ENCODE data around the gene KLLN. TPM values are rescaled to one million over a fixed set of nuclear protein-coding genes. Genes with fewer than 3 reads are reported as not detected.
"Not testable (repeated sequence)": the region's sequence is repeated elsewhere in the genome, so short reads cannot be mapped to it uniquely, and the experiment has no call there.

KLLN gene
- total RNA-seq, 2 donors from 2014 or later, result 0.28 to 0.56 TPM

GRCh38 chr10:87887146-87887545 is 23.8 kb upstream of the KLLN start:
- Histone ChIP-seq H3K27ac (no peak overlapping the region), H3K36me3 (peaks cover 18% of the 10 kb centered on the region), H3K9me3 (peaks cover 0 to 7% of the 10 kb centered on the region in 2 donors), H3K4me3 (no peak overlapping the region), H3K4me1 (peaks cover 0 to 23% of the 10 kb centered on the region in 2 donors), H3K27me3 (no peaks in the 10 kb centered on the region)
- DNase-seq (ENCODE audit: low spot score), result no peak
- TF ChIP-seq CTCF (IDR thresholded peaks at IDR 0.05), result no peak

GRCh38 chr10:87886635-87887034 is 23.3 kb upstream of the KLLN start:
- no peak overlapping the region for H3K4me3 ChIP-seq
- peaks cover 0 to 7% of the 10 kb centered on the region in 2 donors for H3K9me3 ChIP-seq
- no peaks in the 10 kb centered on the region for H3K27me3 ChIP-seq
- DNase-seq (ENCODE audit: low spot score), result no peak
- no peak overlapping the region for H3K27ac ChIP-seq
- no peak for TF ChIP-seq CTCF (IDR thresholded peaks at IDR 0.05)
- H3K4me1 ChIP-seq, result peaks cover 0 to 22% of the 10 kb centered on the region in 2 donors
- peaks cover 18% of the 10 kb centered on the region for H3K36me3 ChIP-seq

- H3K27ac ChIP-seq, result no peak overlapping the region
- no peak for TF ChIP-seq CTCF (IDR thresholded peaks at IDR 0.05)
- no peak overlapping the region for H3K4me3 ChIP-seq
- no peaks in the 10 kb centered on the region for H3K27me3 ChIP-seq
- no peak for DNase-seq (ENCODE audit: low spot score)
- peaks cover 0 to 28% of the 10 kb centered on the region in 2 donors for H3K4me1 ChIP-seq
- peaks cover 0 to 7% of the 10 kb centered on the region in 2 donors for H3K9me3 ChIP-seq
- H3K36me3 ChIP-seq, result peaks cover 30% of the 10 kb centered on the region
Measured at GRCh38 chr10:87882555-87883294, 19.4 kb upstream of the KLLN start.

- peaks cover 21% of the 10 kb centered on the region for H3K36me3 ChIP-seq
- peaks cover 0 to 35% of the 10 kb centered on the region in 2 donors for H3K4me1 ChIP-seq
- not testable (repeated sequence) for H3K27ac ChIP-seq; H3K27me3 ChIP-seq; DNase-seq (ENCODE audit: low spot score); H3K4me3 ChIP-seq; H3K9me3 ChIP-seq
Measured at GRCh38 chr10:87881373-87882059, 18.2 kb upstream of the KLLN start.

DNA sequence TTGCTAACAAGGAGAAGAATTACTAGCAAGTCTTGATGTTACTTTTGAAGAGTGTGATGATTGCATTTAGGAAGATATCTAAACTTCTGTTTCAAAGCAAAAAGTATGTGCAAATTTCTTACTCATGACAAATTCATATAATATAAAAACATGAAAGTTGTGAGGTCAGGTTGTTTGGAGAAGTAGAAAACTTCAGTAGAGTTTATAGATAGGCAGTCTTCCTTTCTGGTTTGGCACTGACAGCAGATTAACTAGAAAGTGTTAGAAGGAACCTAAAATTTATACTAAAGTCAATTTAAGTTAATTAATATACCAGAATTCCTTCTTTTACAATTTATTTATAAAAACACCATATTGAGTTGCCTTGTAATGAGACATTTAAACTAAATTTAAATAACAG is 17.0 kb upstream of the KLLN start:
- no peak overlapping the region for H3K4me3 ChIP-seq
- H3K9me3 ChIP-seq, result no peaks in the 10 kb centered on the region
- no peaks in the 10 kb centered on the region for H3K27me3 ChIP-seq
- no peak for DNase-seq (ENCODE audit: low spot score)
- TF ChIP-seq CTCF (IDR thresholded peaks at IDR 0.05), result no peak
- H3K27ac ChIP-seq, result no peak overlapping the region
- peaks cover 0 to 45% of the 10 kb centered on the region in 2 donors for H3K4me1 ChIP-seq
- peaks cover 12% of the 10 kb centered on the region for H3K36me3 ChIP-seq

DNA sequence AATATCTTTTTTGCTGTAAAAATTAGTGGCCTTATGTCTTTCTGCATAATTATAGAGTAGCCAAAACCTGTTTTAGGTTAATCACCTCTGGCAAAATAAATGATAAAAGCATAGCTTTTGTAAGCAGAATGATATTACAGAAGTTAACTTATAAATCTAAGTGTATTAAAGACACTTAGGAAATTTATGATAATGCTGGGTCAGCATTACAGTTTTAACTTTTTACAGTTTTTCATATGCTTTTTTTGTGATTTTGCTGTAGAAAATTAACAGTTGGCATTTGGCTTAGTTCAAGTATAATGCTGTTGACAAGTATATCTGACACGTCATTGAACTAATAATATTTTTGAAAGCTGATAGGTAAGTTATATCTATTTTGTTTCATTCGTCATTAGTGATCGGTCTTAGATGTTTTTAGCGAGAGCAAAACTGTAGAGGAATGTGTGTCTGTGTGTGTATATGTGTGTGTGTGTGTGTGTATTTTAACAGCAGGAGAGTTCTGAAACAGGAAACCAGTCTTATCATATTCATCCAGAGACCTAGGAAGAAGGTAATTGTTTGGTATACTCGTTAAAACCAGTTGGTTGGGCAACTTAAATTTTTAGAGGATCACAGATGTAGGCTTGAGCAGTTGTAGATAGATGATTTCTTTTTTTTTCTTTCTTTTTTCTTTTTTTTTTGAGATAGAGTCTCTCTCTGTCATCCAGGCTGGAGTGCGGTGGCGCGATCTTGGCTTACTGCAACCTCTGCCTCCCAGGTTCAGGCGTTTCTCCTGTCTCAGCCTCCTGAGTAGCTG is 15.5 kb upstream of the KLLN start:
- Histone ChIP-seq H3K4me3 (no peak overlapping the region), H3K27ac (no peak overlapping the region), H3K36me3 (peaks cover 12% of the 10 kb centered on the region), H3K27me3 (no peaks in the 10 kb centered on the region), H3K4me1 (peaks cover 3 to 60% of the 10 kb centered on the region in 2 donors), H3K9me3 (no peaks in the 10 kb centered on the region)
- DNase-seq (ENCODE audit: low spot score), result no peak
- no peak for TF ChIP-seq CTCF (IDR thresholded peaks at IDR 0.05)

Measured in right atrium auricular region (tissue), 2 donors.